ENCODE data around the gene ARRB1.

DNA sequence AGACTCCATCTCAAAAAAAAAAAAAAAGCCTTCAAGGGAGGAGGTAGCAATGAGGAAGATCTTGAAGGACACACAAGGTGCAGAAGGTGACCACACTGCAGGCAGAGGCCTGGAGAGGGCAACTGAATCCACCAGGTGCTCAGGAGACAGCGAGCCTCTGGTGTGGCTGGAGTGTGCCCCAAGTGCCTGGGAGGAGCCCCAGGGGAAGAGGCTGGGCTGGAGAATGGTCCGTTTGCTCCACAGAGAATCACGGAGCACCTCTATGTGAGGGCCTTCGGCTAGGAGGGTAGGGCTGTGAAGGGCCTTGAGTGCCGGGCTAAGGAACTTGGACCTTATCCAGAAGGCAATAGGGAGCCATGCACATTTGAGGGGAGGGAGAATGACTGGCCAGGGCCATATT is 50.3 kb downstream of the ARRB1 start:
- TF ChIP-seq, protein P1, sequence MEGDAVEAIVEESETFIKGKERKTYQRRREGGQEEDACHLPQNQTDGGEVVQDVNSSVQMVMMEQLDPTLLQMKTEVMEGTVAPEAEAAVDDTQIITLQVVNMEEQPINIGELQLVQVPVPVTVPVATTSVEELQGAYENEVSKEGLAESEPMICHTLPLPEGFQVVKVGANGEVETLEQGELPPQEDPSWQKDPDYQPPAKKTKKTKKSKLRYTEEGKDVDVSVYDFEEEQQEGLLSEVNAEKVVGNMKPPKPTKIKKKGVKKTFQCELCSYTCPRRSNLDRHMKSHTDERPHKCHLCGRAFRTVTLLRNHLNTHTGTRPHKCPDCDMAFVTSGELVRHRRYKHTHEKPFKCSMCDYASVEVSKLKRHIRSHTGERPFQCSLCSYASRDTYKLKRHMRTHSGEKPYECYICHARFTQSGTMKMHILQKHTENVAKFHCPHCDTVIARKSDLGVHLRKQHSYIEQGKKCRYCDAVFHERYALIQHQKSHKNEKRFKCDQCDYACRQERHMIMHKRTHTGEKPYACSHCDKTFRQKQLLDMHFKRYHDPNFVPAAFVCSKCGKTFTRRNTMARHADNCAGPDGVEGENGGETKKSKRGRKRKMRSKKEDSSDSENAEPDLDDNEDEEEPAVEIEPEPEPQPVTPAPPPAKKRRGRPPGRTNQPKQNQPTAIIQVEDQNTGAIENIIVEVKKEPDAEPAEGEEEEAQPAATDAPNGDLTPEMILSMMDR (IDR thresholded peaks at IDR 0.05; ENCODE audit: low read length): no peak
- TF ChIP-seq EZH2 (optimal IDR thresholded peaks at IDR 0.05; ENCODE audit: low read depth, low read length): no peak
